Osteoblast (primary cell): ENCODE results near the gene DHDDS. TPM values are rescaled to one million over a fixed set of nuclear protein-coding genes. Genes with fewer than 3 reads are reported as not detected.

Source experiments
- DNase-seq: peaks from one replicate; pipeline ENCODE4 v3.0.0; 2011; ENCODE audit warnings: low spot score, mixed read lengths; ENCODE audit not compliant: insufficient read length; ENCODE audit errors: missing footprints
- H2AFZ ChIP-seq: 2 replicates; pipeline ENCODE4 v1.6.0; 2011; ENCODE audit warnings: mild to moderate bottlenecking, low read length
- H3K27ac ChIP-seq: 2 replicates; pipeline ENCODE4 v1.5.1; 2011; ENCODE audit warnings: mild to moderate bottlenecking, low read depth, low read length, moderate library complexity
- H3K27me3 ChIP-seq: 2 replicates; pipeline ENCODE4 v1.6.0; 2012; ENCODE audit warnings: mild to moderate bottlenecking, control low read depth, inconsistent platforms, low read length, moderate library complexity; ENCODE audit not compliant: insufficient read depth
- H3K36me3 ChIP-seq: 2 replicates; pipeline ENCODE4 v1.5.1; 2011; ENCODE audit warnings: mild to moderate bottlenecking, low read length, control low read depth, moderate library complexity; ENCODE audit not compliant: insufficient read depth
- H3K4me1 ChIP-seq: 2 replicates; pipeline ENCODE4 v1.5.1; 2011; ENCODE audit warnings: mild to moderate bottlenecking, low read length, control low read depth, moderate library complexity; ENCODE audit not compliant: insufficient read depth
- H3K4me2 ChIP-seq: 2 replicates; pipeline ENCODE4 v1.6.0; 2011; ENCODE audit warnings: mild to moderate bottlenecking, low read length; ENCODE audit not compliant: insufficient read depth
- H3K4me3 ChIP-seq: fragments of 200-600 bp; sonication (generic); 3 replicates; pipeline ENCODE4 v1.5.1; 2012; ENCODE audit warnings: mild to moderate bottlenecking, low read length, inconsistent platforms; ENCODE audit not compliant: insufficient read depth
- H3K79me2 ChIP-seq: 2 replicates; pipeline ENCODE4 v1.6.0; 2012; ENCODE audit warnings: mild to moderate bottlenecking, low read length, control low read depth, inconsistent platforms; ENCODE audit not compliant: insufficient read depth
- H3K9me3 ChIP-seq: 2 replicates; pipeline ENCODE4 v1.5.1; 2011; ENCODE audit warnings: low read depth, low read length, control low read depth
- H4K20me1 ChIP-seq: 2 replicates; pipeline ENCODE4 v1.6.0; 2012; ENCODE audit warnings: mild to moderate bottlenecking, low read length, control low read depth; ENCODE audit not compliant: insufficient read depth
- total RNA-seq: library from RNA; depleted of rRNA; stranded (reverse); fragments of >200 nt; gene quantifications from 2 replicates; pipeline ENCODE4 v1.2.3, GENCODE V29; 2012
- TF ChIP-seq, protein P1 (sequence below): IDR thresholded peaks from 2 replicates; pipeline ENCODE4 v1.5.1; 2011; ENCODE audit warnings: mild to moderate bottlenecking, low read depth, low read length, moderate library complexity; ENCODE audit errors: extremely low read depth

The DHDDS gene
- total RNA-seq, 1 donor: 63.3 TPM

DNA sequence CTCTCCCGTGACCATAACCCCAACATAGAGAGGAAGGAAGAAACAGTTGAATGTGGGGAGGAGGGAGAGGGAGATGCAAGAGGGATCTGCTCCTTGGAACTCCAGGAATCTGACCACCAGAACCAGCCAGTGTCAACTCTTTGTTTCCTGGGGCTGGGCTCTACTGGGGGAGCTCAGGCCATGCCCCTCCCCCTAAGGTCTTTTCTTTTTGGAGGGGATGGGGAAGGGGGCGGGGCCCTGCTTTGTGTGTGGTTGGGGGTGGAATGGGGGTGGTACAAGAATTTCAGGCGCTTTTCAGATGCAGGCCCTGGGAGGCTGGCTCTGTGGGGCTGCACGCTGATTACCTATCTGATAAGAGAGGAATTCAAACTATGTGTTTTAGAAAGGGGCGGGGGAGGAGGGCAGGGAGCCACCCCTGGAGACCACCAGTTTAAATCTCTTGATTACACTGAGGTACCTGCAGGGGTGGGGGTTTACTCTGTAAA, 13.2 kb upstream of the DHDDS start:
- Histone ChIP-seq H3K36me3 (no peaks in the 10 kb centered on the region), H3K4me1 (no peaks in the 10 kb centered on the region), H4K20me1 (no peaks in the 10 kb centered on the region), H3K79me2 (no peaks in the 10 kb centered on the region), H3K27me3 (peaks cover 51% of the 10 kb centered on the region), H3K27ac (no peak overlapping the region), H3K9me3 (no peaks in the 10 kb centered on the region), H2AFZ (no peak overlapping the region), H3K4me2 (no peak overlapping the region), H3K4me3 (no peak overlapping the region)
- TF ChIP-seq, protein P1, sequence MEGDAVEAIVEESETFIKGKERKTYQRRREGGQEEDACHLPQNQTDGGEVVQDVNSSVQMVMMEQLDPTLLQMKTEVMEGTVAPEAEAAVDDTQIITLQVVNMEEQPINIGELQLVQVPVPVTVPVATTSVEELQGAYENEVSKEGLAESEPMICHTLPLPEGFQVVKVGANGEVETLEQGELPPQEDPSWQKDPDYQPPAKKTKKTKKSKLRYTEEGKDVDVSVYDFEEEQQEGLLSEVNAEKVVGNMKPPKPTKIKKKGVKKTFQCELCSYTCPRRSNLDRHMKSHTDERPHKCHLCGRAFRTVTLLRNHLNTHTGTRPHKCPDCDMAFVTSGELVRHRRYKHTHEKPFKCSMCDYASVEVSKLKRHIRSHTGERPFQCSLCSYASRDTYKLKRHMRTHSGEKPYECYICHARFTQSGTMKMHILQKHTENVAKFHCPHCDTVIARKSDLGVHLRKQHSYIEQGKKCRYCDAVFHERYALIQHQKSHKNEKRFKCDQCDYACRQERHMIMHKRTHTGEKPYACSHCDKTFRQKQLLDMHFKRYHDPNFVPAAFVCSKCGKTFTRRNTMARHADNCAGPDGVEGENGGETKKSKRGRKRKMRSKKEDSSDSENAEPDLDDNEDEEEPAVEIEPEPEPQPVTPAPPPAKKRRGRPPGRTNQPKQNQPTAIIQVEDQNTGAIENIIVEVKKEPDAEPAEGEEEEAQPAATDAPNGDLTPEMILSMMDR: no peak
- DNase-seq: peak; percentile 22

DNA sequence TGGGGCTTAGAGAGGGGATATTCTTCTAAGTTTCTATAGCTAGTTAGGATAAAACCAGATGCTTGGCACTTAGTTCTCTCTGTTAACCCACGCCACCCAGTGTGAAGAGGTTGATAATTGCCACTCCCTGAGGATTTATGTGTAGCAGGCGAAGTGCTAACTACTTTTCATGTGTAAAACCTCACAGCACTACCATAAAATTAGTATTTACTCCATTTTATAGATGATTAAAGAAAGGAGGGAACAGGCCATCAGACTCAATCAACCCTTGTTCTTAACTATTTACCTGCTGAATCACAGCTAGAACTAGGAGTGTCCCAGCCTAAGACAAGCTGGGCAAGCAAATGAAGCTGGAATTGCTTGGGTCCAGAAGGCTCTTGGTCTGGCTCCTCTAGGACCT, 12.6 kb upstream of the DHDDS start:
- TF ChIP-seq, protein P1: no peak
- no peaks in the 10 kb centered on the region for H3K4me1 ChIP-seq
- no peak overlapping the region for H3K27ac ChIP-seq
- no peaks in the 10 kb centered on the region for H3K36me3 ChIP-seq
- H2AFZ ChIP-seq: no peak overlapping the region
- no peak overlapping the region for H3K4me3 ChIP-seq
- H3K27me3 ChIP-seq: peaks cover 45% of the 10 kb centered on the region
- H3K4me2 ChIP-seq: no peak overlapping the region
- no peaks in the 10 kb centered on the region for H3K9me3 ChIP-seq
- H4K20me1 ChIP-seq: no peaks in the 10 kb centered on the region
- DNase-seq: peak; percentile 13
- no peaks in the 10 kb centered on the region for H3K79me2 ChIP-seq

DNA sequence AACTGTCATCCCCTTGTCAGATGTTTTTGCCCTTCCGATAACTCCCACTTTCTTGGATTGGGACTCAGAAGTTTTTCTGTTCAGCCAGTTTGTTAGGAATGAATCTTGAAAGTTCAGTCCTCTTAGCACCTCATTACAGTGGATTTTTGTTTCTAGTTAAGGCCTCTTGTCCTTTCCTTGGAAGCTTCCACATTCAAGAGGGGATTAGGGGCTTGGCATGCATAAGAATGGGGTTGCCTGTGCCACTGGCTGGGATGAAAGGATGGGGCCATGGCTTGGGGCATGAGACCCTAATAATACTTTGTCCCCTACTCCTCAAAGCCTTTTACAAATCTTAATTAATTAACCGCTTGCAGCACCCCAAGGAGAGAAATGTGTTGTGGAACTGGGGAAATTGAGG, 2.4 kb upstream of the DHDDS start:
- H3K79me2 ChIP-seq: peaks cover 24% of the 10 kb centered on the region
- H3K4me1 ChIP-seq: peaks cover 16% of the 10 kb centered on the region
- H3K9me3 ChIP-seq: no peaks in the 10 kb centered on the region
- H3K4me3 ChIP-seq: no peak overlapping the region
- peaks cover 5% of the 10 kb centered on the region for H3K36me3 ChIP-seq
- no peak overlapping the region for H3K4me2 ChIP-seq
- H3K27ac ChIP-seq: no peak overlapping the region
- peaks cover 14% of the 10 kb centered on the region for H3K27me3 ChIP-seq
- TF ChIP-seq, protein P1: no peak
- no peak for DNase-seq
- no peak overlapping the region for H2AFZ ChIP-seq
- H4K20me1 ChIP-seq: no peaks in the 10 kb centered on the region

DNA sequence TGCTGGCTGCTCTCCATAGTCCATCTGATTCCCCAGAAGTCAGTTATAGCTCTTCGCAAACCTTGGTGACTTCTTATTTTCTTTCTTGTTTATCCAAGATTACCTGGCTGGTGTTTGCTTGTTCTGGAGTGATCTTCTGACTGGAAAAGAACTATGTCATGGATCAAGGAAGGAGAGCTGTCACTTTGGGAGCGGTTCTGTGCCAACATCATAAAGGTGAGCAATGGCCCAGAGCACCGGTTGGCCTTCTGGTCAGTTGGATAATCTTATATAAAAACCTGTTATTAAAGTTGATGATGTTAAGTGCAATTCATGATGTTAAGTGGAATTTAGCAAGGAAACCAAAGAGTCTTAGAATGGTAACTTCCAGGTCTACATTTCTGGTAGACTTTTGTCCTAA, 672 bp downstream of the DHDDS start:
- Histone ChIP-seq H3K79me2 (peaks cover 28% of the 10 kb centered on the region), H2AFZ (peak overlapping the region; percentile 99), H3K4me3 (peak overlapping the region; percentile 98), H3K4me1 (peaks cover 16% of the 10 kb centered on the region), H4K20me1 (no peaks in the 10 kb centered on the region), H3K4me2 (peak overlapping the region; percentile 91), H3K36me3 (peaks cover 20% of the 10 kb centered on the region), H3K27ac (peak overlapping the region; percentile 92), H3K9me3 (no peaks in the 10 kb centered on the region), H3K27me3 (peaks cover 4% of the 10 kb centered on the region)
- DNase-seq: no peak
- TF ChIP-seq, protein P1: no peak
